Stimulated activated CD8-positive, alpha-beta memory T cell treated with anti-CD3 and anti-CD28 coated beads, Interleukin-12 subunit alpha, Interleukin-12 subunit beta, amount 100 ng/mL, for 4 hours (primary cell): ENCODE data around the gene CPVL.

Source experiments
- DNase-seq: peaks from one replicate; pipeline ENCODE4 v3.0.0-alpha.2; 2020; ENCODE audit warnings: low read depth

CPVL gene

DNA sequence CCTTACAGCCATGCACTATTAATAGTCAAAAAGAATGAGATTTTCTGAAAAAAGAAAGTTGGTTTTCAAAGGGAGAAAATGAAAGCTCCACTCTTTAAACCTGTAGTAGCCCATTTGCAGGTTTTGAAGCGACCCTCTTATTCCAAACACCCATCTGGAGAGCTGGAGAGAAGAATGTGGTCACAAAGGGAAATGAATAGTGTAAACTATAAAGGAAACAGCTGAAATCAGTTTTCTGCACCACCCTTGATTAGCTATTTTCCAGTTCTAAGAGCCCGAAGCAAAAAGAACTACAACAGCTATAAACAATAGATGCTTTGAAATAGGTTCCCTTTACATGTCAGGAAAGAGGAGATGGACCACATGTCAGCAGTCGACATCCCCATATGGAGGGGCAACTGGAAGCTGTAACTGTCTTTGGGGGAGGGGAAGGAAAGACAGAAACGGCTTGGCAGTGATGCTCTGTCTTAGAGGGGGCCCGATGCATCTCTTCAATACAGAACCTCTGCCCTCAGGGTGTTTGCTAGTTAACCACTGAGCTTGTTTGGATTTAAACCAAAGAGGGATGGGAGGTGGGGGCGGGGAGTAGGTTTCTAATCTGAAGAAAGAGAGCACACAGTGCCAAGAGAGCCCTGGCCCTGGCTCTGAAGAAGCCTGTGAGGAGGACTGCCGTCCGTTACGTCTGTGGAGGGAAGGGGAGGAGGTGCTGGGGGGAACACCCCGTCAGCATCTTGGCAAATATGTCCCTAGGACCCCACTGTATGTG lies 55.3 kb downstream of the CPVL start:
- no peak for DNase-seq

DNA sequence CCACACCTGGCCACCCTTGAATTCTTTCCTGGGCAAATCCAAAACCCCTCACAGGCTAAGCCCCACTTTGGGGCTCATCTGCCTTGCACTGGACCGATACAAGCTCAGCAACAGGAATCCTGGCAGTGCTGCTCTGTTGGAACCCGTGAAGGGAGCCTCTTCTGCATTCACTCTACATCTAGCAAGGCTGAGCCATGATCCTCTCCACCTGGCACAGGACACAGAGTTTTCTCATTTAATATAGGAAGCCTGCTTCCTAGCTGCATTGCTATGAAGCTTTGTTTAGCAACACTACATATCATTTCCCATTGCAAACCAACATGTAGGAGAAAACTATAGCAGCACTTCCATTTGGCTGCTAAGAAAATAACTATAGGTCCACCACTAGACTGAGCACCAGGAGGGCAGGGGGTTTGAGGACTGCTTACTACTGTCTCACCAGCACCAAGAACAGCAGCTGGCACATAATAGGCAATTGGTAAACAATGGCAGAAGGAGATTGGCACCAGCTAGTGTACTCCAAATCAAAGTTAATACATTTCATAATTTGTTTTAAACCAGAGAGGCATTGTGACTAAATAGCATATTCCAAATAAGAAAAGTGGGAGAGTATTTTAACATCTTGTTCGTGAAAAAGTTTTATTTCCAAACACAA lies 56.1 kb downstream of the CPVL start:
- DNase-seq: no peak

GRCh38 chr7:29087840-29088170 lies 58.5 kb downstream of the CPVL start:
- DNase-seq: no peak

- no peak for DNase-seq
Observed at GRCh38 chr7:29086545-29086944, 59.8 kb downstream of the CPVL start.

DNA sequence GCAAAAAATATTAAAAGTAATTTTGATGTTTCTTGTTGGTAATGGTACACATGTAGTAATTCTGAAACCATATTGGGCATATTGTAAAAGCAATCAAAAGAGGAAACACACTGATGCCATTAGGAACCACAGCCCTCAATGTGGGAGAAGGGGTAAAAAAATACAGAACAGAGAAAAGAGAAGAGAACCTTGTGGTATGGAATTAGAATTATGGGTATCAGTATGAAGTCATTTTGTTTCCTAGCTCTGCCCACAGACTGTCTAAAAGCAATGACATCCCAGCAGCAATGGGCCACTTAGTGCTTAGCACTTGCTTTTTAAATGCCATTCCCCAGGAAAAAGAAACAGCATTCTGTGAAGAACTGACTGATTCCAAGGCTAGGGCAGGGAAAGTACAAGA lies 61.5 kb downstream of the CPVL start:
- DNase-seq: no peak

GRCh38 chr7:29080803-29081202 lies 65.5 kb downstream of the CPVL start:
- no peak for DNase-seq

DNA sequence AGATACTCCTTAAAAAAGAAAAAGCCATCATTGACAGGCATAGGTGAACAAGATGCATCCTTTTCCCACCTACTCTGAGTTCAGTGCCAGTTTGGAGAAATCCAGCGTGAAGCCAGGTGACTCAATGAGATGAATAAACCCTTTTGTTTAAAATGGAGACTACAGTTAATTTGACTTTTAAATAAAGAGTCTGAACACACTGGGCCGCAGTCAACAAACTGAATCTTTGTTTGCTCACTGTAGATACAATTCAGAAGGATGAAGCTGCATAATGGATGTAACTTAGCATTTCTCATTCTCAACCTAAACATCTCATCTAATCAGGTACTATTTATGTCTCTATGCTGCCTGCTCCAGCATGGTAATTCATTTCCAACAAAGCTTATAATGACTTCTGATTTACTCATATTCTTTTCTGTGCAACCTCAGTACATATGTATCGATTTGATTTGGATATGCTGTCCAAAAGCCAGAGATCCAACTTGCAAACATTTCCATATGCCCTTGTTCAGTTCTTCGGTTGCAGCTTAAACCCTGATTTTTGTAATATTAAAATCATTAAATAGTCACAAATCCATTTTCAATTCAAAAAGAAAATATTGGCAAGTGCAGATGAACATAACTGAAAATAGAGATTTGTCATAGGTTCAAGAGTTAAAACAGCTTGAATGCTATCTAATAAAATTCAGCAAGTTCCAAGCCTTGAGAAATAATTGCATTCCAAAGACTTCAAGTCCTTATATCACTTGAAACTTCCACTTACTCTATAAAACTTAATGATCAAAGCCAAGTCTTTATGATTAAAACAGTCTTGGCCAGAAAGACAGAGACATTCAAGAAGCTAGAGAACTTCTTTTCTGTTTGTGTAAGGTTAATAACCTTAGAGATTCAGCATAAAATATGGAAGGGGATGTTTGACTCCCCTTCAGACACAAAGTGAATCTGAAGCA lies 67.8 kb downstream of the CPVL start:
- no peak for DNase-seq

- no peak for DNase-seq
Observed at GRCh38 chr7:29077854-29078253, 68.5 kb downstream of the CPVL start.

GRCh38 chr7:29077176-29077575 lies 69.2 kb downstream of the CPVL start:
- DNase-seq: no peak

DNA sequence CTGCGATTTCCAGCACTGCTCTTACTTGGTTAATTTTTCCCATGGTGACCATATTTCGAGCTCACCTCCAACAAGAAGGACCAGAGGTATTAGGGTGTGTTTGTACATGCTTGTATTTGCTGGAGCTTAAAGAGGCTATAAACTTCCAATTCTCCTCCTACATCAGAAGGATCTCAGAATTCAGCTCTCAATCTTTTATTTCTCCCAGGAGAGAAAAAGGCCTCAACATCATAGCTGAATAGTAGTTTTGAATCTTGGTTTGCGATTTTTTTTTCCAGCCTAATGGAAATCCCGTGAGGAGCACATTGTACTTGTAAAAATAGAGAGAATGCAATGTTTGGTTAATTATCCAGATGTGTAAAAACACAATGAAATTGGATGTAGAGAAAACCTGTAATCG lies 69.7 kb downstream of the CPVL start:
- DNase-seq: no peak

GRCh38 chr7:29075606-29076005 lies 70.7 kb downstream of the CPVL start:
- DNase-seq: no peak

GRCh38 chr7:29071203-29071874 lies 75.0 kb downstream of the CPVL start:
- DNase-seq: no peak

- DNase-seq: no peak
Observed at GRCh38 chr7:29066641-29067040, 79.7 kb downstream of the CPVL start.

GRCh38 chr7:29065181-29065857 lies 81.0 kb downstream of the CPVL start:
- DNase-seq: no peak

GRCh38 chr7:29063872-29064271 lies 82.5 kb downstream of the CPVL start:
- DNase-seq: no peak

DNA sequence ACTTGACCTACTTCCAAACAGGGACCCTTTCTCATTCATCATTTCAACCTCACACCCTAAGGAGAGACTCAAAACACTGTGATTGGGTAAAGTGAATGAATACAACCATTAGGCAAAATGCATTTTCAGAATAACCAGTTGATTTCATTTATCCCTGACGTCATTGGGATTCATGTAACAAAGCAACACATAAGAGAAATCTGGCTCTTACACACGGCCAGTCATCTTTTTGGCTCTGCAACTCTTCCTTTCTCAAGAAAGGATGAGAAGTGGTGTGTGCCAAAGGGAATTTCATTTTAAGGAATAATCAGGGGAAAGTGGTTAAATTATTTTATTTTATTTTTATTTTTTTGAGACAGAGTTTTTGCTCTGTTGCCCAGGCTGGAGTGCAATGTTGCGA lies 83.1 kb downstream of the CPVL start:
- DNase-seq: no peak

GRCh38 chr7:29053105-29053872 lies 93.0 kb downstream of the CPVL start:
- DNase-seq: no peak

- DNase-seq: no peak
Observed at GRCh38 chr7:29046978-29047377, 99.4 kb downstream of the CPVL start.

DNA sequence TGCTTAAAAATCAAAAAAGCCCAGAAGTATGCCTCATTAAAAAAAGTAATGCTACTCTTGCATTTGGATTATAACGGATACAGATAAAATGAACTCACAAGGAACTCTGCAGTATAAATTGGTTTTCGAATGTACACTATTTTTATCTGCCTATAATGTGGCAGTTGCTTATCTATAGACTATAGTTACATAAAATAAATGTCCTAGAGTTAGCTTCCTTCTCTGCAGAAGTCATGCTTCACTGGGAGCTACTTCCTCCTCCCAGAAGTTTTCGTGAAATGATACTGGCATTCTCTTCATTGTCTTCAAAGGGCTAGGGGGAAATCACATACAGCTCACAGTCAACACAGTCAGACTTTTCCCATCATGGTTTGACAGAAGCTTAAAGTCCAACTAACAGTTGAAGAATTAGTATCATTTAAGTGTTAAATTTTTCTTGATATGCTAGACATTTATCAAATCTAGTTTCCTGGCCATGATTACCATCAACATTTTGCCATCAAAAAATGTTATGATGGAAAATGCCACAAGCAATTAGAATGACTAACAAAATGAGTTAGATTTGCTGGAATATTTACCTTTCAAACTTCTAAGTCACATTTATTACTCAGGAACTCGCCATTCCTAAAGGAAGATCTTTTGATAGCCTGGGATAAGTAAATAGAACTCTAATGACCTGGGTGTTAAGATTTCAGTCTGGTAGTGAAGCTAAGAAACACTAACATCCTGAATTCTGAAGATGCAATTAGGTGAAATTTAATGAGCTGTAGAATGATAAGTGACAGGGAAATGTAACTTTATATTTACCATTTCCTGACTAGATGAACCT lies 100.9 kb downstream of the CPVL start:
- DNase-seq: no peak

GRCh38 chr7:29044554-29044953 lies 101.8 kb downstream of the CPVL start:
- DNase-seq: no peak
